Stimulated activated CD8-positive, alpha-beta memory T cell treated with anti-CD3 and anti-CD28 coated beads, Interleukin-7, amount 100 ng/mL, for 24 hours (primary cell): ENCODE data around the gene CST4.
"Not testable (repeated sequence)": the region's sequence is repeated elsewhere in the genome, so short reads cannot be mapped to it uniquely, and the experiment has no call there.

Experiments used
- DNase-seq: peaks from one replicate; pipeline ENCODE4 v3.0.0-alpha.2; 2020; ENCODE audit warnings: low read depth

Gene CST4

GRCh38 chr20:23687986-23688385 is 852 bp downstream of the CST4 start:
- no peak for DNase-seq

- no peak for DNase-seq
Measured at GRCh38 chr20:23686046-23686750, 2.6 kb downstream of the CST4 start.

GRCh38 chr20:23685529-23685896 is 3.3 kb downstream of the CST4 start:
- not testable (repeated sequence) for DNase-seq

- no peak for DNase-seq
Measured at GRCh38 chr20:23684261-23684660, 4.6 kb downstream of the CST4 start.

- DNase-seq, result no peak
Measured at GRCh38 chr20:23683807-23684206, 5.0 kb downstream of the CST4 start.

- DNase-seq, result no peak
Measured at GRCh38 chr20:23683281-23683680, 5.6 kb downstream of the CST4 start.

GRCh38 chr20:23680146-23680545 is 8.7 kb downstream of the CST4 start:
- DNase-seq, result no peak

- DNase-seq, result no peak
Measured at GRCh38 chr20:23679133-23680092, 9.4 kb downstream of the CST4 start.

GRCh38 chr20:23673209-23673608 is 15.6 kb downstream of the CST4 start:
- no peak for DNase-seq

GRCh38 chr20:23672158-23672557 is 16.7 kb downstream of the CST4 start:
- DNase-seq, result no peak

GRCh38 chr20:23671479-23671878 is 17.4 kb downstream of the CST4 start:
- no peak for DNase-seq

GRCh38 chr20:23670361-23670760 is 18.5 kb downstream of the CST4 start:
- no peak for DNase-seq

GRCh38 chr20:23669866-23670265 is 19.0 kb downstream of the CST4 start:
- no peak for DNase-seq

- DNase-seq, result no peak
Measured at GRCh38 chr20:23669327-23669726, 19.5 kb downstream of the CST4 start.

GRCh38 chr20:23668477-23668951 is 20.3 kb downstream of the CST4 start:
- no peak for DNase-seq

- DNase-seq, result no peak
Measured at GRCh38 chr20:23667666-23668065, 21.2 kb downstream of the CST4 start.

- no peak for DNase-seq
Measured at GRCh38 chr20:23666698-23667097, 22.1 kb downstream of the CST4 start.

- no peak for DNase-seq
Measured at GRCh38 chr20:23666189-23666588, 22.6 kb downstream of the CST4 start.

- no peak for DNase-seq
Measured at GRCh38 chr20:23664954-23665353, 23.9 kb downstream of the CST4 start.

GRCh38 chr20:23664046-23664445 is 24.8 kb downstream of the CST4 start:
- not testable (repeated sequence) for DNase-seq

GRCh38 chr20:23663180-23663579 is 25.7 kb downstream of the CST4 start:
- DNase-seq, result no peak

GRCh38 chr20:23662276-23662870 is 26.5 kb downstream of the CST4 start:
- no peak for DNase-seq

- DNase-seq, result no peak
Measured at GRCh38 chr20:23661002-23661429, 27.8 kb downstream of the CST4 start.
